Measurements from ENCODE around the gene NYAP2.

Gene NYAP2

GRCh38 chr2:225425284-225425683 lies 25.8 kb downstream of the NYAP2 start:
- DNase-seq (ENCODE audit: extremely low read depth in 1 of 2, low read depth in 1 of 2) = no peak

- DNase-seq (ENCODE audit: extremely low read depth in 1 of 2, low read depth in 1 of 2) = no peak
Measured at GRCh38 chr2:225428360-225428759, 28.9 kb downstream of the NYAP2 start.

DNA sequence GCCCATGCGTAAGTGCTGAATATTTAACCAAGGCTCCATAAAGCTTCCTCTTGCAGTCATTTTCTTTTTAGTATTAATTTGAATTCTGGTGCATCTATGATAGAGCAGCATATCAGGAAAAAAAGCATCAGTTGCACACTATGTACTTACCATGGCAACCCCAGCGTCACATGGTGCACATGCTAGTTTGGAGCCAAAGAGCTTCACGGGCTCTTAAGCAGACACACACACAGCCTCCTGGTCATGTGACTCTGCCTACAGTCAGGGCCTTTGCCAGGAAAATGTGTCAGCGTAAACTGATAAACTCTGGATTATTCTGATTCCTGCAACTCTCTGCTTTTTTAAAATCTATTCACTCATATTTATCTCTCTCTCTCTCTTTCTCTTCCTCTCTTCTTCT lies 30.2 kb downstream of the NYAP2 start:
- no peak for DNase-seq (ENCODE audit: extremely low read depth in 1 of 2, low read depth in 1 of 2)

DNA sequence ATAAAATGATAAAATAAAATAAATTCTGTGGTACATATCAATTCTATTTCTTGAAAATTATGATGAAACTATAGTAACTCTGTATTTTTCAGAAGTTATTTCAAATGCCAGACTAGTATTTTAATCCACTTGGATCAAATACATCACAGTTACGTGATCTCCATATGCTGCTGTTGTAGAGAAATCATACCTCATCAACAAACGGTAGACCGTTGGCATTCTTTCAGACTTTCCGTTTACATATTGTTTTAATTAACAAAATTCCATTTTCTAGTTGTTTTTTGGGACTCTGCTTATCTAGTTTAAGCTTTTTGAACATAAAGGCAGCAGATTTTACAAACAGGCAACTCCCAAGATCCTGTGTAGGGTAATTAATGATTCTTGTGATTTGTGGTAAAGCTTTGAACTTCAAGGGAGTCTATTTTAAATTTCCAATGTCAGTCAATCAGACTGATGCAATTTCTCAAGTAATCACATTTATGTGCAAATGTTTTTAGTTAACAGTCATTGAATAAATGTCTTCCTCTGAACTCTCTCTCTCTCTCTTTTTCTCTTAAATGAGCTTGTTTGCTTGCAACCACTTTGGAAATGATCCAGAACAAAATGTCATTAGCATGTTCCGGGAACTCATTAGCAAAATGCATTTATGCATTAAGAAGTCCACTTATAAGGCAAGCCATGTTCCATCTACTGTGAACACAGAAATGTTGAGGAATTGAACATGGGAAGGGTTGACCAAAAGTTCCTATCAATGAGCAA lies 31.8 kb downstream of the NYAP2 start:
- DNase-seq (ENCODE audit: extremely low read depth in 1 of 2, low read depth in 1 of 2) = no peak

GRCh38 chr2:225434014-225434413 lies 34.5 kb downstream of the NYAP2 start:
- no peak for DNase-seq (ENCODE audit: extremely low read depth in 1 of 2, low read depth in 1 of 2)

- DNase-seq (ENCODE audit: extremely low read depth in 1 of 2, low read depth in 1 of 2) = no peak
Measured at GRCh38 chr2:225437319-225437718, 37.8 kb downstream of the NYAP2 start.

GRCh38 chr2:225438248-225438647 lies 38.7 kb downstream of the NYAP2 start:
- no peak for DNase-seq (ENCODE audit: extremely low read depth in 1 of 2, low read depth in 1 of 2)

GRCh38 chr2:225452677-225453076 lies 53.2 kb downstream of the NYAP2 start:
- no peak for DNase-seq (ENCODE audit: extremely low read depth in 1 of 2, low read depth in 1 of 2)

GRCh38 chr2:225454412-225454811 lies 54.9 kb downstream of the NYAP2 start:
- DNase-seq (ENCODE audit: extremely low read depth in 1 of 2, low read depth in 1 of 2) = no peak

GRCh38 chr2:225456619-225457260 lies 57.2 kb downstream of the NYAP2 start:
- DNase-seq (ENCODE audit: extremely low read depth in 1 of 2, low read depth in 1 of 2) = no peak

DNA sequence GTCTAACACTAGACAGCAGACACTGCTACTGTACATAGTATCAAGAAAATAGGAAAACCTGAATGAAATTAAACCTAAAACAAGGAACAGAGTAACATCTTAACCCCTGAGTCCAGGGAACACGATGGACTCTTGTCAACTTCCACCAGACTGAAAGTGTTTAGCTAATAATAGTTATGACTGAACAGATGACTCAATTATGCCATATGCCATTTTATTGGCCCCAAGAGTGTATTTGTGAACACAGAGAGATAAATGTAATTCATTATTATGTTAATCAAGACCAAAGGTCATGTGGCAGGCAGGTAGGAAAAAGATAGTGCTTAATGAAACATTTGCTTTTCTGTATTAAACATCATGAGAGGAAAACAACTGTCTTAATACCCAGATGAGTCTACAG lies 58.0 kb downstream of the NYAP2 start:
- DNase-seq (ENCODE audit: extremely low read depth in 1 of 2, low read depth in 1 of 2) = no peak

DNA sequence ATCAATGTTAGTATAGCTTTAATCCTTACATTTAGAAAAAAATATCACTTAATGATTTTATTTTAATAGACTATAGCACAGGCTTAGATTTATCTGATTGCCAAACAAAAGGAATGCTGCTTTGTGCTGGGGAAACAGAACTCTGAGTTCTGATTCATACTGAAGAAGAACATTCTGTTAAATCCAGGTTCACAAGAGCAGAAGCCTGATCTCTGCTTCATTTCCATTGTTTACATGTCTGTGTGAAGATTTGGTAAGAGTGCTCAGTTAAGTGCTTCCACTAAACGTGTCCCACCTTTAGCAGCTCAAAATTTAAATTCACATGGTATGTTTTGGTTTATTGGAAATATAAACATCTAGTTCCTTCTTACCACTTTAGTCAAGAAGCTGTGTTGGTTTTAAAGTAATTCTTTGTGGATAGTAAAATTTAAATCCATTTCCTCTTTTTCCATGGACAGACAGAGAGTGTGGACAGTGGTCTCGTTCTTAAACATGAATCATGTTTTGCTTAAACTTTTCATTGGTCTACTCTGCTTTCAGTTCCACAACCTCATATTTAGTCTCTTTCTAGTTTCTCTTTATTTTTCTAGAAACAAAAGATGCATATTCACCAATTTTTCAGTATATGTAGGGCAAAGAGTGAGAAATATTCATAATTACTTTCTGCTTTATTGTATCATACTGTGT lies 59.1 kb downstream of the NYAP2 start:
- no peak for DNase-seq (ENCODE audit: extremely low read depth in 1 of 2, low read depth in 1 of 2)

GRCh38 chr2:225462417-225462816 lies 62.9 kb downstream of the NYAP2 start:
- DNase-seq (ENCODE audit: extremely low read depth in 1 of 2, low read depth in 1 of 2) = no peak

- no peak for DNase-seq (ENCODE audit: extremely low read depth in 1 of 2, low read depth in 1 of 2)
Measured at GRCh38 chr2:225462945-225463344, 63.4 kb downstream of the NYAP2 start.

GRCh38 chr2:225463449-225463848 lies 63.9 kb downstream of the NYAP2 start:
- DNase-seq (ENCODE audit: extremely low read depth in 1 of 2, low read depth in 1 of 2) = no peak

GRCh38 chr2:225464346-225465025 lies 65.0 kb downstream of the NYAP2 start:
- no peak for DNase-seq (ENCODE audit: extremely low read depth in 1 of 2, low read depth in 1 of 2)

GRCh38 chr2:225465827-225466226 lies 66.3 kb downstream of the NYAP2 start:
- no peak for DNase-seq (ENCODE audit: extremely low read depth in 1 of 2, low read depth in 1 of 2)

GRCh38 chr2:225466891-225467604 lies 67.5 kb downstream of the NYAP2 start:
- DNase-seq (ENCODE audit: extremely low read depth in 1 of 2, low read depth in 1 of 2) = no peak

DNA sequence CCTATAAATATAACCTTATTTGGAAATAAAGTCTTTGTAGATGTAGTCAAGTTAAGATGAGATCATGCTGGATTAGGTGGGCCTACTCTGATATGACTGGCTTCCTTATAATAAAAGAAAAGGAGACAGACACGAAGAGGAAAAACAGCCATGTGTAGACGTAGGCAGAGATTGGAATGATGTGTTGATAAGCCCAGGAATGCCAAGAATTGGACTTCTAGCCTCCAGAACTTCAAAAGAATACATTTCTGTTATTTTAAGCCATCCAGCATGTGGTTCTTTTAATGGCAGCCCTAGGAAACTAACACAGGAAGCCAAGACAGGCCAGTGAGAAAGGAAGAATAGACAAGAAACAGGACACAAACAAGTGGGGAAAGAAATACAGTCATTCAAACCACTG lies 68.6 kb downstream of the NYAP2 start:
- DNase-seq (ENCODE audit: extremely low read depth in 1 of 2, low read depth in 1 of 2) = no peak

- DNase-seq (ENCODE audit: extremely low read depth in 1 of 2, low read depth in 1 of 2) = no peak
Measured at GRCh38 chr2:225471039-225471438, 71.5 kb downstream of the NYAP2 start.

DNA sequence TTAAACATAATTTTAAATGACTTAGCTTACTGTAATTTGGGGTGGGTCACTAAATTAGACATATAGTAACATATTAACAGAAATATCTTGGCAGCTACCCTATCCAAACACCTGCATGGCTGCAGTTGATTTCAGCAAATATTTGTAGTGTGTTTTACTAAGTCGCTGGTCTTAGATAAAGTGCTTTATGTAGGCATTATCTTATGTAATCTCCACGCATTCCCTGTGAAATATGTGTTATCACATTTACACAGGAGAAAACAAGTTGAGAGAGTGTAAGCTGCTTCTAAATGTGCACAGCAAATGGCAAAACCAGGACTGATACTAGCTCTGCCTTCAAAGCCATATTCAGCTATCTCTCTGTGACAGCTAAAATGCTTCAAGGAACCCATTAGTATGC lies 72.0 kb downstream of the NYAP2 start:
- DNase-seq (ENCODE audit: extremely low read depth in 1 of 2, low read depth in 1 of 2) = no peak
